ENCODE data around the gene GIPC2. TPM values are rescaled to one million over a fixed set of nuclear protein-coding genes. Genes with fewer than 3 reads are reported as not detected.

Gene GIPC2
- total and polyA plus RNA-seq, 9 of the 15 experiments (the other 6 are each of a cell fraction or from before 2014, with no cell fraction given): 0.01 to 0.05 (median 0.04) TPM; not detected in 3

- TF ChIP-seq, protein P1, sequence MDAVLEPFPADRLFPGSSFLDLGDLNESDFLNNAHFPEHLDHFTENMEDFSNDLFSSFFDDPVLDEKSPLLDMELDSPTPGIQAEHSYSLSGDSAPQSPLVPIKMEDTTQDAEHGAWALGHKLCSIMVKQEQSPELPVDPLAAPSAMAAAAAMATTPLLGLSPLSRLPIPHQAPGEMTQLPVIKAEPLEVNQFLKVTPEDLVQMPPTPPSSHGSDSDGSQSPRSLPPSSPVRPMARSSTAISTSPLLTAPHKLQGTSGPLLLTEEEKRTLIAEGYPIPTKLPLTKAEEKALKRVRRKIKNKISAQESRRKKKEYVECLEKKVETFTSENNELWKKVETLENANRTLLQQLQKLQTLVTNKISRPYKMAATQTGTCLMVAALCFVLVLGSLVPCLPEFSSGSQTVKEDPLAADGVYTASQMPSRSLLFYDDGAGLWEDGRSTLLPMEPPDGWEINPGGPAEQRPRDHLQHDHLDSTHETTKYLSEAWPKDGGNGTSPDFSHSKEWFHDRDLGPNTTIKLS (IDR thresholded peaks at IDR 0.05; ENCODE audit: borderline replicate concordance, low read depth): no peak
- TF ChIP-seq ZFPM2 (CRISPR knock-in tag; IDR thresholded peaks at IDR 0.05): peak; percentile 99
- TF ChIP-seq TEAD1 (CRISPR knock-in tag; IDR thresholded peaks at IDR 0.05): peak in 1 of 2 experiments; percentile 99; a peak in 3 of 4 replicates
- peak; percentile 99 for TF ChIP-seq BRCA1 (IDR thresholded peaks at IDR 0.05)
- TF ChIP-seq BRCA1 (CRISPR knock-in tag; IDR thresholded peaks at IDR 0.05): no peak
- no peak for TF ChIP-seq CCAR2 (IDR thresholded peaks at IDR 0.05; ENCODE audit: low read depth, low read length)
- TF ChIP-seq SIN3A (IDR thresholded peaks at IDR 0.05; ENCODE audit: borderline replicate concordance in 2 of 2, control insufficient read depth in 1 of 2, low read depth in 2 of 2, low read length in 2 of 2): peak; percentile 74 to 93; a peak in 3 of 4 replicates
- peak; percentile 97 for TF ChIP-seq TCFL5 (CRISPR knock-in tag; conservative IDR thresholded peaks at IDR 0.05)
- no peak for TF ChIP-seq SETDB1 (IDR thresholded peaks at IDR 0.05; ENCODE audit: low read length)
- TF ChIP-seq TARDBP (IDR thresholded peaks at IDR 0.05): no peak
- peak; percentile 97 for TF ChIP-seq HNRNPL (IDR thresholded peaks at IDR 0.05; ENCODE audit: low read depth, low read length)
- TF ChIP-seq, protein P2, sequence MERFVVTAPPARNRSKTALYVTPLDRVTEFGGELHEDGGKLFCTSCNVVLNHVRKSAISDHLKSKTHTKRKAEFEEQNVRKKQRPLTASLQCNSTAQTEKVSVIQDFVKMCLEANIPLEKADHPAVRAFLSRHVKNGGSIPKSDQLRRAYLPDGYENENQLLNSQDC (CRISPR knock-in tag; IDR thresholded peaks at IDR 0.05): peak; percentile 100
- peak; percentile 88 for TF ChIP-seq RNF2 (IDR thresholded peaks at IDR 0.05)
- TF ChIP-seq ZNF354B (CRISPR knock-in tag; IDR thresholded peaks at IDR 0.05): peak; percentile 98
- peak; percentile 99 for TF ChIP-seq HMBOX1 (IDR thresholded peaks at IDR 0.05)
- TF ChIP-seq, protein P3, sequence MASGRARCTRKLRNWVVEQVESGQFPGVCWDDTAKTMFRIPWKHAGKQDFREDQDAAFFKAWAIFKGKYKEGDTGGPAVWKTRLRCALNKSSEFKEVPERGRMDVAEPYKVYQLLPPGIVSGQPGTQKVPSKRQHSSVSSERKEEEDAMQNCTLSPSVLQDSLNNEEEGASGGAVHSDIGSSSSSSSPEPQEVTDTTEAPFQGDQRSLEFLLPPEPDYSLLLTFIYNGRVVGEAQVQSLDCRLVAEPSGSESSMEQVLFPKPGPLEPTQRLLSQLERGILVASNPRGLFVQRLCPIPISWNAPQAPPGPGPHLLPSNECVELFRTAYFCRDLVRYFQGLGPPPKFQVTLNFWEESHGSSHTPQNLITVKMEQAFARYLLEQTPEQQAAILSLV (tag; IDR thresholded peaks at IDR 0.05): no peak
- TF ChIP-seq ZBTB5 (IDR thresholded peaks at IDR 0.05): no peak
- peak; percentile 44; the same call in 1 of the 2 replicates for TF ChIP-seq SOX6 (IDR thresholded peaks at IDR 0.05)
- TF ChIP-seq MTF1 (CRISPR knock-in tag; IDR thresholded peaks at IDR 0.05; ENCODE audit: borderline replicate concordance): peak; percentile 38; the same call in 1 of the 2 replicates
- no peak; the same call in 1 of the 2 replicates for TF ChIP-seq ELF1 (tag; IDR thresholded peaks at IDR 0.05)
These were observed 41.7 kb upstream of the GIPC2 start (continued) for GRCh38 chr1:78003882-78004718.

All from K562 (cell line).